Stimulated activated CD4-positive, alpha-beta T cell treated with anti-CD3 and anti-CD28 coated beads, Interleukin-12 subunit alpha, Interleukin-12 subunit beta, amount 100 ng/mL, for 48 hours (primary cell): Measurements from ENCODE around the gene AXIN1.
"Not testable (repeated sequence)": the region's sequence is repeated elsewhere in the genome, so short reads cannot be mapped to it uniquely, and the experiment has no call there.

Experiments used
- DNase-seq, 3 donors: peaks; one replicate each; pipeline ENCODE4 v3.0.0-alpha.2; 2020; ENCODE audit warnings: low read depth in 2 of 3, low spot score in 1 of 3

Gene AXIN1

GRCh38 chr16:370979-371514 is 18.5 kb upstream of the AXIN1 start:
- no peak for DNase-seq

GRCh38 chr16:370443-370842 is 17.9 kb upstream of the AXIN1 start, which contains the start of gene MRPL28:
TSS of gene MRPL28 (minus strand) at chr16:370538. CDS start at chr16:370218, 320 bp downstream.
- DNase-seq, result peak; percentile 90 to 97 (median 92)

- DNase-seq, result no peak
Measured at GRCh38 chr16:369866-370436, 17.4 kb upstream of the AXIN1 start.

- no peak for DNase-seq
Measured at GRCh38 chr16:369275-369865, 16.8 kb upstream of the AXIN1 start.

GRCh38 chr16:368388-369158 is 16.1 kb upstream of the AXIN1 start:
- no peak for DNase-seq

GRCh38 chr16:367333-367903 is 14.9 kb upstream of the AXIN1 start:
- DNase-seq, result no peak

GRCh38 chr16:366476-366875 is 14.0 kb upstream of the AXIN1 start:
- no peak for DNase-seq

GRCh38 chr16:364595-365491 is 12.3 kb upstream of the AXIN1 start:
- DNase-seq, result no peak

- DNase-seq, result no peak
Measured at GRCh38 chr16:363766-364490, 11.4 kb upstream of the AXIN1 start.

- no peak for DNase-seq
Measured at GRCh38 chr16:363110-363765, 10.7 kb upstream of the AXIN1 start.

- not testable (repeated sequence) for DNase-seq
Measured at GRCh38 chr16:362702-362999, 10.1 kb upstream of the AXIN1 start.

GRCh38 chr16:361872-362701 is 9.6 kb upstream of the AXIN1 start:
- DNase-seq, result peak; percentile 50 to 63 (median 60)

GRCh38 chr16:361341-361871 is 8.9 kb upstream of the AXIN1 start:
- no peak for DNase-seq

- no peak for DNase-seq
Measured at GRCh38 chr16:360698-361336, 8.3 kb upstream of the AXIN1 start.

GRCh38 chr16:359871-360697 is 7.6 kb upstream of the AXIN1 start:
- no peak for DNase-seq

- DNase-seq, result no peak
Measured at GRCh38 chr16:359067-359763, 6.7 kb upstream of the AXIN1 start.

GRCh38 chr16:356741-357140 is 4.2 kb upstream of the AXIN1 start:
- no peak for DNase-seq
